T-helper 17 cell (primary cell): ENCODE measurements around the gene TRIM54. TPM values are rescaled to one million over a fixed set of nuclear protein-coding genes. Genes with fewer than 3 reads are reported as not detected.

Experiments
- ATAC-seq: fragments of 150-1000 bp; cut with Tn5 transposase; 2 replicates; pipeline ENCODE4 v1.10.0; 2021; ENCODE audit warnings: mild to moderate bottlenecking, moderate library complexity
- DNase-seq, 3 donors: peaks; one replicate each; pipeline versions ENCODE4 v3.0.0 to v3.0.0-alpha.2; 2020 to 2021
- H3K9me3 ChIP-seq: one replicate; pipeline ENCODE4 v1.7.0; 2013; ENCODE audit warnings: low read length, mild to moderate bottlenecking; ENCODE audit not compliant: control insufficient read depth, poor library complexity, severe bottlenecking
- H3K27ac Mint-ChIP-seq: one replicate; pipeline ENCODE4 v1.8.0; 2022; ENCODE audit warnings: mild to moderate bottlenecking, moderate library complexity, mixed read lengths
- H3K27me3 Mint-ChIP-seq: one replicate; pipeline ENCODE4 v1.8.0; 2022; ENCODE audit warnings: mixed read lengths
- H3K36me3 Mint-ChIP-seq: one replicate; pipeline ENCODE4 v1.8.0; 2022; ENCODE audit warnings: low read depth, mixed read lengths
- H3K4me1 Mint-ChIP-seq: one replicate; pipeline ENCODE4 v1.8.0; 2022; ENCODE audit warnings: mild to moderate bottlenecking, mixed read lengths
- H3K4me3 Mint-ChIP-seq: one replicate; pipeline ENCODE4 v1.8.0; 2022; ENCODE audit warnings: mild to moderate bottlenecking, moderate library complexity, mixed read lengths
- total RNA-seq, 4 donors: library from RNA in 2 of 4; stranded (reverse) in 2 of 4; gene quantifications; one replicate each; pipeline ENCODE4 v1.2.3 and lab custom pipeline; 2022 to 2026

The TRIM54 gene
- total RNA-seq, 2 donors from 2014 or later: not detected

DNA sequence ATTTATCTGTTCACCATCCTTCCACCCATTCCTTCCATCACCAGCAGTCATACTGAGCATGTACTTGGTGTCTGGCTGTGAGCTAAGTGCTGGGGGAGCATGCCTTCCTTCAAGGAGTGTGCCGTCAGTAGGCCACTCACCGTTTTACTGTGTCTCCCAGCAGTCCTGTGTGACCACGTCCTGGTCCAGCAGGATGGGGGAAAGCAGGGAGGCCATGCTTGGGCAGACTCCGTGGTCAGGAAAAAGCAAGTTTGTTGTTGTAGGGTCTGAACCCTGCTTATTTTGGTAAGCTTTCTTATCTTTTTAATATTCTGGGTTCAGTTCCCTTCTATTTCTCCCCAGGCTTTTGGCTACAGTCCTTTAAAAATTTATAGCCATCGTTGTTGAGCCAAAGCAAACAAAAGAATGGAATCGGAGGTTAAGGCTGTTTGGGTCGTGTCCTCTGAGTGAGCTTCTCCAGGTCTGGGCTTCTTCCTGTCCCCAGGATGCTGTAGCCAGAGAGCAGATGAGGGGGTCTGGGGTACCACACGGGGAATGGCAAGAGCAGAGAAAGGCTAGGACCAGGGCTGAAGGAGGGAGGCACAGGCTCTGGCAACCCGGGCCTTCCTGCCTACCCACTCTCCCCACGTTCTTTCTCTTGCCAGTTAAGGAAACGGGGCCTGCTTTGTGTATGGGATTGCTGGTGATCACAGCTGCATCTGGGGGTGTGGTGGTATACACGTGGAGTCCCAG, 32.9 kb upstream of the TRIM54 start:
- peaks cover 3% of the 10 kb centered on the region for H3K4me1 Mint-ChIP-seq
- no peak for DNase-seq
- peaks cover 2% of the 10 kb centered on the region for H3K36me3 Mint-ChIP-seq
- H3K4me3 Mint-ChIP-seq: no peak overlapping the region
- H3K9me3 ChIP-seq: no peaks in the 10 kb centered on the region
- ATAC-seq: no peak
- H3K27me3 Mint-ChIP-seq: peaks cover 29% of the 10 kb centered on the region
- H3K27ac Mint-ChIP-seq: no peak overlapping the region

- no peaks in the 10 kb centered on the region for H3K9me3 ChIP-seq
- Mint-ChIP-seq H3K36me3 (peaks cover 2% of the 10 kb centered on the region), H3K27ac (no peak overlapping the region), H3K27me3 (peaks cover 36% of the 10 kb centered on the region), H3K4me3 (no peak overlapping the region), H3K4me1 (peaks cover 3% of the 10 kb centered on the region)
- DNase-seq (peak in 1 of 3 donors; percentile 33), ATAC-seq (peak; percentile 73)
Observed at GRCh38 chr2:27249891-27250651, 32.2 kb upstream of the TRIM54 start.

DNA sequence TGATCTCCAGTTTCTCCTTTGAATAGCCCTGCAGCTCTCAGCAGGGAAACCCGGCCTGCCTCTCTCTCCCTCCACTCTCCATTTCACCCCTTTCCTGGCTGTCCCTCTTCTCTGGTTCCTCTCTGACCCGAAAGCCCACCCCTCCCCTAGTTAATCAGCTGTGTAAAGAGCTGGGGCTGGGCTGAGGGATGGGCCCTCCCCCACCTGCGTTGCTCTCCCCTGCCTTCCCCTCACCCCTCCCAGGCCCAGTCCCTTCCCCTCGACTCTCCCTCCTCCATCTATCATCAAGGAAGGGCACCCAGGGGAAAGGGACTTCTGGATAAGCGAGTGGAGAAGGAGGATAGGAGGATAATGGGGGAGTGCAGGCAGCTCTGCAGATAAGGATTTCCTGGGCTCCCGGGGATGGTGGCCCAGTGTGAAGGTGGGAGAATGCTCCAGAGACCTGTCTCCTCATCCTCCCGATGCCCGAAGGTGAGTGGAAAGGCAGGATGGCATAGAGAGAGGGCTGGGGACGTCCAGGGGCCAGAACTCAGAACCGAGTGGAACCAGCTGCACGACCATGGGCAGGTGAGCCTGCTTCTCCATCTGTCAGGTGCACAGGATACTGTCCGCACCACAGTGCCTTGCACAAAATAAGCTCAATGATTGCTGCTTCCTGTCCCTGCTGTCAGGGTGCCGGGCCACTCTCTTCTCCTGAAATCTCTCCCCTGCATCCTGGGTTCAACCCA, 31.4 kb upstream of the TRIM54 start:
- Mint-ChIP-seq H3K36me3 (peaks cover 2% of the 10 kb centered on the region), H3K4me3 (no peak overlapping the region), H3K27me3 (peaks cover 44% of the 10 kb centered on the region), H3K4me1 (peaks cover 4% of the 10 kb centered on the region), H3K27ac (no peak overlapping the region)
- DNase-seq (no peak), ATAC-seq (no peak)
- no peaks in the 10 kb centered on the region for H3K9me3 ChIP-seq

GRCh38 chr2:27251766-27252165, 30.5 kb upstream of the TRIM54 start:
- H3K9me3 ChIP-seq: no peaks in the 10 kb centered on the region
- H3K36me3 Mint-ChIP-seq: peaks cover 2% of the 10 kb centered on the region
- no peak for ATAC-seq
- peaks cover 4% of the 10 kb centered on the region for H3K4me1 Mint-ChIP-seq
- DNase-seq: no peak
- peaks cover 53% of the 10 kb centered on the region for H3K27me3 Mint-ChIP-seq
- no peak overlapping the region for H3K27ac Mint-ChIP-seq
- no peak overlapping the region for H3K4me3 Mint-ChIP-seq

GRCh38 chr2:27255187-27255586, 27.0 kb upstream of the TRIM54 start:
- no peak overlapping the region for H3K27ac Mint-ChIP-seq
- H3K36me3 Mint-ChIP-seq: peaks cover 10% of the 10 kb centered on the region
- H3K27me3 Mint-ChIP-seq: peaks cover 70% of the 10 kb centered on the region
- ATAC-seq (no peak), DNase-seq (no peak)
- H3K9me3 ChIP-seq: no peaks in the 10 kb centered on the region
- H3K4me1 Mint-ChIP-seq: peaks cover 4% of the 10 kb centered on the region
- H3K4me3 Mint-ChIP-seq: no peak overlapping the region

- no peaks in the 10 kb centered on the region for H3K9me3 ChIP-seq
- H3K4me3 Mint-ChIP-seq: no peak overlapping the region
- no peak overlapping the region for H3K27ac Mint-ChIP-seq
- no peak for DNase-seq
- ATAC-seq: no peak
- peaks cover 5% of the 10 kb centered on the region for H3K4me1 Mint-ChIP-seq
- peaks cover 11% of the 10 kb centered on the region for H3K36me3 Mint-ChIP-seq
- peaks cover 74% of the 10 kb centered on the region for H3K27me3 Mint-ChIP-seq
Observed at GRCh38 chr2:27255660-27256059, 26.6 kb upstream of the TRIM54 start.

DNA sequence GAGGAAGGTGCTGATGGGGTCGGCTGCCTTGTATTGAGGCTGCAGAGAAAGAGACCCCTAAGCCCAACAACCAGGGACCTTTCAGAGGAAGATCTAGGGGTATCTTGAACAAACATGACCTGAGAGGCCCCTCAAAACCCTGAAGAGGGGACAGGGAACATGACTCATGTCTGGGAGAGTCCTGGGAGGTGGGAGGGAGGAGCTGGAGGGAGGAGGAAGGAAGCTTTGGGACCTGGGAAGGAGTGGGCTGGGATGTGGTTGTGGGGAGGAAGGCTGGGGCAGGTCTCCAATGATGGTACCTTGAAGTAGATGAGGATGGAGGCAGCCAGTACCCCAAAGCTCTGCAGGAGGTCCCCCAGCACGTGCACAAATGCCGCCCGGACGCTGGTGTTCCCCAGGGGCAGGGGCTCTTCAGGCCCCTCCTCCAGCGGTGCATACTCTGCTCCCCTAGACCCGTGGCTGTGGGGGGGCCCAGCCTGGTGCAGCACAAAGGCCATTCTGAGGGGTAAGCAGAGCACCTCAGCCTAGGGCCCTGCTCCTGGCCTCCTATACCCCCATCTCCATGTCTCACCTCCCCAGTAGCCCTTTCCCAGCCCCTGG, 25.3 kb upstream of the TRIM54 start:
- no peak overlapping the region for H3K27ac Mint-ChIP-seq
- H3K36me3 Mint-ChIP-seq: peaks cover 18% of the 10 kb centered on the region
- ATAC-seq: no peak
- DNase-seq: no peak
- no peaks in the 10 kb centered on the region for H3K9me3 ChIP-seq
- H3K4me1 Mint-ChIP-seq: peaks cover 14% of the 10 kb centered on the region
- H3K27me3 Mint-ChIP-seq: peaks cover 75% of the 10 kb centered on the region
- no peak overlapping the region for H3K4me3 Mint-ChIP-seq

DNA sequence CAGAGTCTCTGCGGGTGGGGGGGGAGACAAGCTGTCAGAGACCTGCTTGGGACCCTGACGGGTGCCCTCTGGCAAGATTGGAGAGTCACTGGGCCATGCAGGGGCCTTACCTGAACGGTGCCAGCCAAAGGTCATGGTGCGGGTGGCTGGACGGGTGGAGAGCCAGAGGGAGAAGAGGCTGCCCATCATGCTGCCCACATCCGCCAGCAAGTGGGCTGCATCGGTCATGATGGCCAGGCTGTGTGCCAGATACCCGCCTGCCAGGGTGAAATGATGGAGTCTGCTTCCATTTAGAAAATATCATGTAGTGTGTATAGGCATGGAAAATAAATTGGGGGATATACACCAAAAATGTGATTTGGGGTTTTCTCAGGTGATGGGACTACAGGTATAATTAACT, 24.2 kb upstream of the TRIM54 start:
- DNase-seq: no peak
- H3K4me1 Mint-ChIP-seq: peaks cover 16% of the 10 kb centered on the region
- H3K27ac Mint-ChIP-seq: no peak overlapping the region
- ATAC-seq: no peak
- no peaks in the 10 kb centered on the region for H3K9me3 ChIP-seq
- H3K27me3 Mint-ChIP-seq: peaks cover 75% of the 10 kb centered on the region
- peaks cover 18% of the 10 kb centered on the region for H3K36me3 Mint-ChIP-seq
- no peak overlapping the region for H3K4me3 Mint-ChIP-seq

GRCh38 chr2:27261241-27261925, 20.8 kb upstream of the TRIM54 start:
- peak overlapping the region; percentile 90 for H3K4me3 Mint-ChIP-seq

DNA sequence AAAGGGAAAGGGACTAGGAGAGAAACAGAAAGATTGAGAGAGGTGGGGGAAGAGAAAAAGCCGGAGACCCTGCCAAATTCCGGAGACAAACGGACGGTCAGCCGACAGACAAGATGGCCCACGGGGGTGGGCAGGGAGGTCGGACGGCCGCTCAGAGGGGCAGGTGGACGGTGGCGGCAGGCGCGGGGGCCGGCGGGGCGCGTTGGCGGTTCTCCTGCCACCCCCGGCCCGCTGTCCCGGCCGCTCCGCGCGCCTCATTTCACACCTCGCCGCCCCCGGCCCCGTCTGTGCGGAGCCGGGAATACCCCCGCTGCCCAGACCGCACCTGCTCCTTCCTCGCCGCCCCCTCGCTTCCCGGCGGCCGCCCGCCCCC, 20.3 kb upstream of the TRIM54 start:
- Mint-ChIP-seq H3K4me1 (peaks cover 30% of the 10 kb centered on the region), H3K4me3 (peak overlapping the region; percentile 90), H3K36me3 (peaks cover 27% of the 10 kb centered on the region), H3K27ac (peak overlapping the region; percentile 39), H3K27me3 (peaks cover 65% of the 10 kb centered on the region)
- DNase-seq (no peak), ATAC-seq (no peak)
- H3K9me3 ChIP-seq: no peaks in the 10 kb centered on the region

More at GRCh38 chr2:27261241-27261925, 20.8 kb upstream of the TRIM54 start:
- Mint-ChIP-seq H3K27ac (peak overlapping the region; percentile 39), H3K27me3 (peaks cover 70% of the 10 kb centered on the region), H3K36me3 (peaks cover 27% of the 10 kb centered on the region), H3K4me1 (peaks cover 30% of the 10 kb centered on the region)
- ATAC-seq (no peak), DNase-seq (no peak)
- no peaks in the 10 kb centered on the region for H3K9me3 ChIP-seq

GRCh38 chr2:27262379-27263286, 19.6 kb upstream of the TRIM54 start, which contains the start of gene SLC30A3:
Gene SLC30A3 (minus strand): TSS chr2:27263047. CDS start chr2:27262906, 141 bp downstream.
- H3K36me3 Mint-ChIP-seq: peaks cover 27% of the 10 kb centered on the region
- no peaks in the 10 kb centered on the region for H3K9me3 ChIP-seq
- peaks cover 30% of the 10 kb centered on the region for H3K4me1 Mint-ChIP-seq
- ATAC-seq: peak; percentile 59
- H3K4me3 Mint-ChIP-seq: peak within 1 kb of the TSS; percentile 99
- H3K27ac Mint-ChIP-seq: peak within 1 kb of the TSS; percentile 82
- peak; percentile 41 to 65 (median 63) for DNase-seq
- peaks cover 58% of the 10 kb centered on the region for H3K27me3 Mint-ChIP-seq
